Stimulated activated naive CD4-positive, alpha-beta T cell treated with Interleukin-2 at 50 U/mL for 16 hours (primary cell): ENCODE measurements around the gene ACSF2.
A peak's percentile ranks its signal among the peaks of the same experiment; 100 is the strongest.
"Not testable (repeated sequence)": the region's sequence is repeated elsewhere in the genome, so short reads cannot be mapped to it uniquely, and the experiment has no call there.

Experiments
- DNase-seq: peaks from one replicate; lab custom pipeline; 2025; lab: John Stamatoyannopoulos, UW

ACSF2 gene, protein sequence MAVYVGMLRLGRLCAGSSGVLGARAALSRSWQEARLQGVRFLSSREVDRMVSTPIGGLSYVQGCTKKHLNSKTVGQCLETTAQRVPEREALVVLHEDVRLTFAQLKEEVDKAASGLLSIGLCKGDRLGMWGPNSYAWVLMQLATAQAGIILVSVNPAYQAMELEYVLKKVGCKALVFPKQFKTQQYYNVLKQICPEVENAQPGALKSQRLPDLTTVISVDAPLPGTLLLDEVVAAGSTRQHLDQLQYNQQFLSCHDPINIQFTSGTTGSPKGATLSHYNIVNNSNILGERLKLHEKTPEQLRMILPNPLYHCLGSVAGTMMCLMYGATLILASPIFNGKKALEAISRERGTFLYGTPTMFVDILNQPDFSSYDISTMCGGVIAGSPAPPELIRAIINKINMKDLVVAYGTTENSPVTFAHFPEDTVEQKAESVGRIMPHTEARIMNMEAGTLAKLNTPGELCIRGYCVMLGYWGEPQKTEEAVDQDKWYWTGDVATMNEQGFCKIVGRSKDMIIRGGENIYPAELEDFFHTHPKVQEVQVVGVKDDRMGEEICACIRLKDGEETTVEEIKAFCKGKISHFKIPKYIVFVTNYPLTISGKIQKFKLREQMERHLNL

DNA sequence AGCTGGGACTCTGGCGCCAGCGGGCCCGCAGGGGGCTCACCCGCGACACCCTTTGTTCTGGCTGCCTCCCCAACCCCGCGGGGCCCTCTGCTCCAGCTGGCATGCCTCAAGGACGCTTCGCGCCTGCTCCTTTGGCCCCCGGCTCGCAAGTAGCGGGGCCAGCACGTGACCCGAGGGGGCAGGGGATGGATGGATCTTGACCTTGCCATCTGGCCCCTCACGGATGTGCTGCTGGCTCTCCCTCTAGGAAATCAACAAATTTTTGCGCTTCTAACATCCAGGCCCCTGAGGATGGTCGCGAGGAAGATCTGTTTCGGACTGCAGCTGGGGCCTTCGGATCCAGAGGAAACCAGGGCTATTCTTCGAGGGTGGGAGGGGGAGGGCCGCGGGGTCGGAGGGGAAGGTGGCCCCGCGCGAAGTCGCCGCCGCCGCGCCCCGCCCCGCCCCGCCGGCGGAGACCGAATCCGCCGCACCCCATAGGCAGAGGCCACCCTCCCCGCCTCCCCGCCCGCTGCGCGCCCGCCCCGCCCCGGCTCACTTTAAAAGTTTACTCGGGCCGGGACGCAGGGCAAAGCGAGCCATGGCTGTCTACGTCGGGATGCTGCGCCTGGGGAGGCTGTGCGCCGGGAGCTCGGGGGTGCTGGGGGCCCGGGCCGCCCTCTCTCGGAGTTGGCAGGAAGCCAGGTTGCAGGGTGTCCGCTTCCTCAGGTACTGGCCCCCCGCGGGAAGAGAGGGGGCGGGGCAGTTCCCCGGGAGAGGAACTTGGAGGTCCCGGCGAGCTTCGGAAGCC, at the start of gene ACSF2:
Gene ACSF2 (plus strand): TSS at position 537 of the 790 bp plus-strand sequence. CDS start 44 bp downstream, at position 581.
- DNase-seq, result peak; percentile 74

DNA sequence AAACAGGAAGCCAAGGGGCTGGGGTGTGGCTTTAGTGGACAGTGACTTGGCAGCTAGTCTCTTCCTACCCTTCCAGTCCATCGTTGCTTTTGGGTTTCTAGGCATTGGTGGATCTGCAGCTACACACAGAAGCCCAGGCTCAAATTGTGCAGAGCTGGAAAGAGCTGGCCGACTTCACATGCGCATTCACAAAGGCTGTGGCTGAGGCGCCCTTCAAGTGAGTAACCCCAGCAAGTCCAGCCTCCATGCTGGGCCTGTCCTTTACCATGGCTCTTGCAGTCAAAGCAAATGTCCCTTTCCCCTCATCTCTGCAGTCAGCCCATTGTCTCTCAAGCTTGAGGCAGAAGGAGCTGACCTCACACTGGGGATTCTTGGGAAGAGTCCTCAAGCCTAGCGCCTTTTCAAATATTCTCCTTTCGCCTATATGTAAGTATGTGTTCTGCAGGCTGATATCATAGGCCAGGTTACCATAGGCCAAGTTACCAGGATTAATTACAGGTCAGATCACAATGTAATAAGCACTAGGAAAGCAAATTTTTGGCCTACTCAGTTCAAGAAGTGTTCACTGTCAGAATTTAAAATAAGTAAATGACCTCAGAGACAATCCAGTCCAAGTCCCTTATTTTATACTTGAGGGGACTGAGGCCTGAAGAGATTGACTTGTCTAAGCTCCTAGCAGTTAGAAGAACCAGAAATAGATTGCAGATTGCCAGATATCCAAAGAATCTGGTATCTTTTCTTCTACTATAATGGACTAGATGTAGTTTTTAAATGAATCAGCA, 46.5 kb upstream of the ACSF2 start:
- DNase-seq, result no peak

DNA sequence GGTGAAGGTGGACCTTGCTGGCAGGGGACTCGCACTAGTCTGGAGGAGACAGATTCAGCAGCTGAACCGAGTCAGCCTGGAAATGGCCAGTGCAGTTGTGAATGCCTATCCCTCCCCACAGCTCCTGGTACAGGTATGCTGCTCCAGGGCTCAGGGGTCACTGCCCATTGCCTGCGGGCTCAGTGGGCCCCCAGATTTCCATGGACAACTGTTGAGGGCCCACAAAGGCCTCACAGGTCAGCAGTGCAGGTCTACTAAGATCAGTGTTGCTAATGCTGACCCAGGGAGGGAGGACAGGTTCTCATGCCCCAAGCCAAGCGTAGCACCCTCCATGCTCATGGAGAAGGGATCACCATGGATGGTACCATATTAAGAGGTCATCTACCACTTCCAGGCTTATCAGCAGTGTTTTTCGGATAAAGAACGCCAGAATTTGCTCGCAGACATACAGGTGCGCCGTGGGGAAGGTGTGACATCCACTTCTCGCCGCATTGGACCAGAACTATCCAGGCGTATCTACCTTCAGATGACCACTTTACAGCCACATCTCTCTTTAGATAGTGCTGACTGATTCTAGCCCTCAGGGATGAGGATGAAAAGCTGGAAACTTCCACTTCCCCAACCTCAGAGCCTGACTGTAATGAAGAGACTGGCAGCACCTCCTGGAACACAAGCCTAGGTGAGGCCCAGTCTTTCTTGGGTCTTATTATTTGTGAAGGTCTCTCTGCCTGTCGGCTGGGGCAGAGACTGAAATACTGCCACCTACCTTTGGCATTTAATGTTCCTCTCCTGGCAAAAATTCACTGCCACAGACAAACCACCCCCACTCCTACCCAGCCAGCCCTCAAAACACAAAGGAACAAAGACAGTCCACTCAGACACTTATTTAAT, 45.4 kb upstream of the ACSF2 start:
- DNase-seq, result no peak

DNA sequence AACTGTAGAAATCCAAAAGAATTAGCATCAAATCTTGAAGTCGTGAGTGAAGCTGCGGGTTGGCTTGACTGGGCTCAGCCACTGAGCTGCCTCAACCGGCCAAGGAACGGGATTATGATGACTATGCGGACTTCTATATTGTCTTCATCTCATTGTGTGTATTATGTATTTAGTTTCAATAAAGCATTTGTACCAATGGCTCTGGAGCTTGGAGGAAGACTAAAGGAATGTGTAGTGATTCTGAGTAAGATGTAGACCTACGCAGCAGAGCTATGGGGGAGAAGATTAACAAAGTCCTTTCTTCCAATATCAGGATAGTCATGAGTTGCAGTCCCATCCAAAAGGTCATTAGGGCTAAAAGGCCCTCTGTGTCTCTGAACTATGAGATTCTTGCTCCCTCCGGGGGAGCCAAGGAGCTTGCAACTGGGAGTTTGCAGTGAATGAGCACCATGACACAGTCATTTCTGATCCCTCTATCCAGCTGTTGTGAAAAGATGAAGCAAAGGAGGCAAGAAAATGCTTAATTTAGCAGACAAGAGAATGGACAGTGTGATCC, 44.7 kb upstream of the ACSF2 start:
- DNase-seq, result no peak

DNA sequence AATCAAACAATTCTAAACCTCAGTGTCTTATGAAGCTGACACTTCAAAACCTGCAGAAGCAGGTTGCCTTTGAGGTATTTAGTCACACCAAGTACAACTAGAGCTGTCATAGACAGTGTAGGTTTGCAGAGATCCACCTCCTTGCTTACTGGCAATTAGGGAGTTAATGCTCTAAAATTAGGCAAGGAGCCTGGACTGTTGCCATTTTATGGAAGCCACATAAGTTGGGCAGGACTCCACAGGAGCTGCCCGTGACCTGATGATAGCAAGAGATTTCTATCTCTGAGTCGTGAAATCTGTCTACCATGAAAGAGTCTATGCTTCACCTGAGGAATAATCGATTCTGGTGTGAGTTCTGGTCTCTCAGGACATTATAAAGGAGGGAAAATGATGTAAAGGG, 44.1 kb upstream of the ACSF2 start:
- DNase-seq, result no peak

DNA sequence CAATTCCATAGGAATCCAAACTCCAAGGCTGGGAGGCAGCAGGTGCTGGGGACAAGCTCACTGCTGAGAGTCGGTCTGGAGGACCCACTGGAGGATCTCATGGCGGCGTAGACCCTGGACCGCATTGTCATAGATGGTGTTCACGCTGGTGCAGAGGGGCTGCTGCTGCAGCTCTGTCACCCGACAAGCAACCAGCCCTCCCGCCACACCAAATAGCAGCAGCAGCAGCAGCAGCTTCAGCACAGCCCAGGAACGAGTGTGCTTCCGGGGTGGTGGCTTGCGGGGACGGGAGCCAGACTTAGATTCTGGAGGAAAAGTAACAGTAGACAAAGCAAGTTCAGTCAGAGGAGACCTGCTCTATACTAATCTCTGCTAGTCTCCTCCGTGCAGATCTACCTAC, 43.1 kb upstream of the ACSF2 start:
- no peak for DNase-seq

DNA sequence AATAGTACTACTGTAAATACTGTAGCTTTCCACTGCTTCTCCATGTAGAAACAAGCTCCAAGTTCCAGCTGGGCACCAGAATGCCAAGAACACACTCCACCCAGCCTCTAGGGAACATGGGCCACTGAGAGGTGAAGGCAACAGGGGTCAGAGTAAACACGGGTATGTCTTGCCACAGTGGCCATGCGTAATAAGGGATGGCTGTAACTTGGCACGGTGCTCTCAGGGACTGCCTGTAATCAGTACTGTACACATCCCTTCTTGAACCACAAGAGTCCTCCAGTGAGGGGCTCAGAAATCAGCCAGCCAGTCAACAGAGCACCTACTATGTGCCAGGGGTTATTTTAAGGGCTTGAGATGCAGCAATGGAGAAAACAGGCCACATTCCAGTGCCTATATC, 39.5 kb upstream of the ACSF2 start:
- DNase-seq, result no peak

DNA sequence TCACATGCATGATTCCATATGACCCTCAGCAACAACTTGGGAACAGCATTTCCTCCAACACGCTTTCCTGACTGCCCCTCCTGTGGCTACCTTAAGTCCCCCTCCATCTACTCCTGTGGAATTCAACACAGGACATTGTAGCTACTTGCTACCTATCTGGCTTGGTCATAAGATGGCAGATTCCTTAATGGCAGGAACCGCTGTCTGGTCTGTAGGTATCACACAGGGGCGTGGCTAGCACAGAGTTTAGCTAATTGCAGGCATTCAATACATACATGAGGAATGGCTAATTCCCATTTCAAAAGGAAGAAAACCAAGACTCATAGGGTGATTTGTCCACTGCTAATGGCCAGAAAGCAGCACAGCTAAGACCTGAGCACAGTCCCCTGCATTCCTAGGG, 37.3 kb upstream of the ACSF2 start:
- no peak for DNase-seq

DNA sequence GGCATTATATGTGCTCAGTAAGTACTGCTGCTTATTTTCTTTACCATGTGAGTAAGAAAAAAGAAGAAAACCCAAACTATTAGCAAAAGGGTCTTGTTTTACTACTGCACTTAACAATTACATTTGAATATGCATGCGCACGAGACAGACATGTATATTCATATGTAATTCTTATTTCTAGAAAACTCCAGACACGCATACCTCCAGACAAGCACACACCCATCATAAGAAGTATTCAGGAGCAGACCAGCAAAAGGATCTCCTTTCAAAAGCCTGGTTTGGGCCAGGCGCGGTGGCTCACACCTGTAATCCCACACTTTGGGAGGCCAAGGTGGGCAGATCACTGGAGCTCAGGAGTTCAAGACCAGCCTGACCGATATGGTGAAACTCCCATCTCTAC, 36.5 kb upstream of the ACSF2 start:
- DNase-seq, result no peak

DNA sequence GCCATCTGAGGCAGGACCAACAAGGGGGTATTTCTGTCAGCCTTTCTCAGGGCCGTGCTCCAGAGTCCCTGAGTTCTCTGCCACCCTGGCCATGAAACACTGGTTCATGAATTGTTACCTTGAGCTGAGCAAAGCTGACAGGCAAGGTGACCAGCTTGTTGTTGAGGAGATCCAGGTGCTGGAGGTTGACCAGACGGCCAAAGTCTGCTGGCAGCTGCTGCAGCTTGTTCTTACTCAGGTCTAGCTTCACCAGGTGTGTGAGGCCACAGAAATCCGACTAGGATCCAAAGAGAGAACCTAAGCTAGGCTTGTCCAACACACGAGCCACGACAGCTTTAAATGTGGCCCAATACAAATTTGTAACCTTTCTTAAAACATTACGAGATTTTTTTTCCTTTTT, 33.4 kb upstream of the ACSF2 start:
- no peak for DNase-seq

DNA sequence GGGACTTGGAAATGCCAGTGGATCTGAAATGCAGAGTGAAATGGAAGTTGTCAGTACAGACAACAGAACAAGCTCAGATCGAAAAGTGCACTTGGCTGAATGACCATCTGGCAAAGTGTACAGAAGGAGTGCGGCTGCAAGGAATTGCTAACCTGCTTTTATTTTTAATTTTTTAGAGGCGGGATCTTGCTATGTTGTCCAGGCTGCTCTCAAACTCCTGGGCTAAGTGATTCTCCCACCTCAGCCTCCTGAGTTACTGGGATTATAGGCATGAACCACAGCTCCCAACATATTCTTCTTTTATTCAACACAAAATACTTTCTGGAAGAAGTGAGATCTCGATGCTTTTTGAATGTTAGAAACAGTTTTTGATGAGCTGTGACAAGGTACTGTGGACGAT, 32.3 kb upstream of the ACSF2 start:
- DNase-seq, result no peak

DNA sequence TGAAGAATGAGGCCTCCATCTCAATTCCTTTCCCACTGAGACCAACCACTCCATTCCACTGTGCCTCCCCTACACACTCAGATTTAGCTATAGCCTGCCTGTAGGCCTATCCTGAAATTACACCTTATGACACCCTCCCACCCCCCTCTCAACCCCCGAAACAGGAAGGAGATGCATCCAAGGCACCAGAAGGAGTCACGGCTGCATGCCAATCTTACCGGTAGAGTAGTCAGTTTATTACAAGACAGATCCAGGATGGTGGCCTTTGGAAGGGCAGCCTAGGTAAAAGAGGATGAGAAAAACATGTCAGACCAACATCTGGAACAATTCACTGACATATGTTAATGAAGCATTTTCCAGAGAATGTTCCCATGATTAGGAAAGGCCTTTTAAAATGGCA, 31.3 kb upstream of the ACSF2 start:
- DNase-seq, result no peak

DNA sequence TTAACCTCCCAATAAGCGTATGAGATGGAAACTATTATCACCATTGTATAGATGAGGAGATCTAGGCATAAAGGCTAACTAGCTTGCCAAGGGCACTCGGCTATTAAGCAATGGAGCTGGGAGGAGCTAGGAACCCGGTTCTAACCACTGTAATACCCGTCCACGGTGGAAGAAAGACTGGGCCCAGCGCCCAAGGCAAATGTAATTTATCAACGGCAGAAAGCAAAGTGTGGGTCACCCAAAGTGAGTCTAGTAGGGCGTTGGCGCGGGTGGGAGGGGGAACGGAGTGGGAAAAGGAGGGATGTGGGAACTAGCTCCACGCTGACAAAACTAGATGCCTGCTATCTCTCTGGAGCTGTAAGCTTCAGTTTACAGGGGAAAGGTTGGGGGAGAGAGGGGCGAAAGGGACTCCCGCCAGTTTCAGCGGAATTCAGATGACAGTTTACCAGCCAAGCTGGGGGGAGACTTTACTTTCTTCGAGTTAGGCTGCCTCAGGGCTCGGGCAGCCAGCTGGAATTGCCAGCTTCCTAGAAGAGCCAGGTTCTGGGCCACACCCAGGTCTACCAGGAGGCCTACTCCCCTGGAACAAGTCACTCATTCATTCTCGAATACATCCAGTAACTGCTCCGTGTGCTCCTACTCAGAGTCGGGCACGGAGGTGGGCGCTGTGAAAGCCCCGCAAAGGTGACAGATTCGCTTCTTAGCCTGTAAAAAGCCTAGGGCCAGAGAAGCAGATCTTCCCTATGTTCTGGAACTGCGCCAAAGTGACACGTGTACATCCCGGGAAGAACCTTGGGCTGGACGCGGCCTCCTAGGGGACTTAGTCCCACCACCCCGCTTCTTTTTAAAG, 29.5 kb upstream of the ACSF2 start:
- peak; percentile 36 for DNase-seq

DNA sequence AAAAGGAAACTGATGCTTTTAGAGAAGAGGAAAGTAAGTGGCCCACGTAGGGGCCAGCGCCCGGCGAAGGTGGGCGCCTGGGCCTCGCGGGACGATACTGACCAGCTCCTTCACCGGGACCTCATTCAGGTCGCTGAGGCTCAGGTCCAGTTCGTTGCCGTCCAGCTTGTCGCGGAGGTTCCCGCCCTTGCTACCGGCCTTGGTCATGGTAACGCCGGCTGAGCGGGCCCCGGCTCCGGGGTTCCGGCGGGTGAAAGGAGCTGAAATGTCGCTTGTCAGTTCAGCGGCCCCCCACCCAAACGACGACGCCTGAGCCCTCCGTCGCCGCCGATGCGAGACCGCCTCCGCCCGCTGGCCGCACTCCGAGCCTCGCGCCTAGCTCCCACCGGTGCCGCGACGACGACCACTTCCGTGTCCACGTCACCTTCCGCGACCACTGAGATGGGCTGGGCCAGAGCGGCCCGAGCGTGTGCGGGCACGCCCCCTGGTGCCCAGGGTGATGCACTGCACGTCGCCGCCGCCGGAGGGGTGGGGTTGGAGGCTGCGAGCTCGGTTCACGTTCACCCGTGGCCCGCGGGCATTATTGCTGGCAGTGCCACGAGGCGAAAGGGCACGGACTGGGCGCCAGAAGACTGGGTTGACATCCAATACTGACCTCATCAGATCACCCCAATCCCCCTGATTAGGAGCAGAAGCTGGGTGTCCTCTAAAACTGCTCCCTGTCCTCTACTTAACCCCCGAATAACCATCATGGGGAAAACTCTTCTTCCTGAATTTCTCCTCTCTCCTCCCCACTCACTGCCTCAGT, 28.7 kb upstream of the ACSF2 start, which contains the start of gene LRRC59:
Gene LRRC59 (minus strand): TSS at position 413 of the 808 bp plus-strand sequence. CDS start 206 bp downstream, at position 207.
- peak; percentile 86 for DNase-seq

DNA sequence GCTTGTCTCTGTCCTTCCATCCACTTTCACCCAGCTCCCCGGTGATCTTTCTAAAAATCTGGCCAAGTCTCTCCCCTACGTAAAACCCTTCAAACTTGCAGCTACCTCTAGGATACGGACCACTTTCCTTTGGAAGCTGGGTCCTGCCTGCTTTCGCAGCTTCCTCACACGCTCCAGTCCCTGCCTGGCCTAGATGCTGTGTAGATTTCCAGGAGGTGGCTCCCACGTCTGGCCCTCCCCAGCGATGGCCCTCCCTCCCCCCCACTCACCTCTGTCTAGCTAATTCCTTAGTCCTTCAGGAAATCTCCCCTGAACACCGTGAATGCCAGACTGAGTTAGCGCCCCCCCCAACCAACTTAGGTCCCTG, 28.1 kb upstream of the ACSF2 start:
- no peak for DNase-seq

DNA sequence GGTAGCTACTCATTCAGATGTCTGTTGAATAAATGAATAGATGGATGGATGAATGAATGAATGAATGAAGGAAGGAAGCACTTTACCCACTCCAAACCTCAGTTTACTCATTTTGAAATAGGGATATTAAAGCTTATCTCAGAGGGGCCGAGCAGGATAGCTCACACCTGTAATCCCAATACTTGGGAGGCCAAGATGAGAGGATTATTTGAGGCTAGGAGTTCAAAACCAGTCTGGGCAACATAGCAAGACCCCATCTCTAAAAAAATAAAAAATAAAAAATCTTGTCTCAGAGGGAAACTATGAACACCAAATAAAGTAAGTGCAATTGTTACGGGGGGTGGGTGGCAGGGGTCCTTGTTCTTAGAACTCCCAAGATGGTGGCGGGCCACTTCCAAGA, 27.3 kb upstream of the ACSF2 start:
- DNase-seq, result not testable (repeated sequence)

DNA sequence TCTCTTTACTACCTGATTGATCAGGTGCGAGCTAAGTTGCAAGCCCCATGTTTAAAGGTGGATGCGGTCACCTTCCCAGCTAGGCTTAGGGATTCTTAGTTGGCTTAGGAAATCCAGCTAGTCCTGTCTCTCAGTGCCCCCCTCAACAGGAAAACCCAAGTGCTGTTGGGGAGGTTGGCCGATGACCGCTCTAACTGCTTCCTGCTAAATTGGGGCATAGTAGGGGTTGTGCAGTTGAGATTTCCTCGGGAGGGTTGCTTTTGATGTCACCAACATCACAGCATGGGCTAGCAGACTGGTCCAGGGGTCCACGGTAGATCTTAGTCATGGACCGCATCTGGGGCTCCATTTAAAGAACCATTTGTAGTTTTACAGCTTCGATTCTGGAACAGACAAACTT, 26.4 kb upstream of the ACSF2 start:
- DNase-seq, result not testable (repeated sequence)

DNA sequence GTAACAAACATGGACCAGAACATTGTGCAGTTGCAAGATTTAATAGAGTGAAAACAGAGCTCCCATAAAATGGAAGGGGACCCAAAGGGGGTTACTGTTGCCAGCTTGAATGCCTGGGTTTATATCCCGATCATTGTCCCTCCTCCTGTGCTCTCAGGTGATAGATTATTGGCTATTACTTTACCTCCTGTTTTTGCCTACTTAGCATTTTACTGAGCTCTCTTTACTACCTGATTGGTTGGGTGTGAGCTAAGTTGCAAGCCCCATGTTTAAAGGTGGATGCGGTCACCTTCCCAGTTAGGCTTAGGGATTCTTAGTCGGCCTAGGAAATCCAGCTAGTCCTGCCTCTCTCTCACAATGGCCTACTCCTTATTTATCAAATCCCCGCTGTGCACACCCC, 20.7 kb upstream of the ACSF2 start:
- not testable (repeated sequence) for DNase-seq

DNA sequence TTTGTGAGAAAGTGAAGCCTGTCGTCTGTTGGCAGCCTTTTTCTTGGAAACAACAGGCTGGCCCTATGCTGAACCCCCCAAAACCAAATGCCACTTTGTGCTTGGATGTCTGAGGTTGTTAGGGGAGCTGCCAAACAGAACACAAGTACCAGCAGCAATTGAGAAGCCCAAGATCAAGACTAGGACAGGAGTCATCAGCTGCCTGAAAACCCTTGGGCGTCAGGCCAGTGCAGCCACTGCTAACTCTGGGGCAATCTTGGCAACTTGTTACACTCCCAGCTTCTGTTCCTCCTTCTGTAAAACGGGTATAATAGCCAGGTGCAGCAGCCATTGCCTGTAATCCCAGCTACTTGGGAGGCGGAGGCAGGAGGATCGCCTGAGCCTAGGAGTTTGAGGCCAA, 19.4 kb upstream of the ACSF2 start:
- no peak for DNase-seq
